Hepatocyte (in vitro differentiated cells): ENCODE data around the gene HS1BP3. TPM values are rescaled to one million over a fixed set of nuclear protein-coding genes. Genes with fewer than 3 reads are reported as not detected.
A peak's percentile ranks its signal among the peaks of the same experiment; 100 is the strongest.

Experiments used
- DNase-seq: peaks from one replicate; pipeline ENCODE4 v3.0.0-alpha.2; 2016; ENCODE audit warnings: low spot score
- H2AFZ ChIP-seq: fragments of 200-600 bp; sonication (generic); 2 replicates; pipeline ENCODE4 v1.6.0; 2016; ENCODE audit warnings: antibody characterized with exemption, mild to moderate bottlenecking
- H3K27ac ChIP-seq: fragments of 200-600 bp; sonication (generic); 2 replicates; pipeline ENCODE4 v1.5.1; 2016; ENCODE audit warnings: mild to moderate bottlenecking
- H3K27me3 ChIP-seq: fragments of 200-600 bp; sonication (generic); 2 replicates; pipeline ENCODE4 v1.6.1; 2016
- H3K36me3 ChIP-seq: fragments of 200-600 bp; sonication (generic); replicated peaks from 2 replicates; pipeline ENCODE4 v1.5.1; 2016; ENCODE audit warnings: low read depth; ENCODE audit not compliant: insufficient read depth
- H3K4me1 ChIP-seq: fragments of 200-600 bp; sonication (generic); 2 replicates; pipeline ENCODE4 v1.5.1; 2016; ENCODE audit warnings: mild to moderate bottlenecking, moderate library complexity; ENCODE audit not compliant: insufficient read depth
- H3K4me2 ChIP-seq: fragments of 200-600 bp; sonication (generic); 2 replicates; pipeline ENCODE4 v1.6.0; 2016
- H3K4me3 ChIP-seq: fragments of 200-600 bp; sonication (generic); 2 replicates; pipeline ENCODE4 v1.5.1; 2016; ENCODE audit warnings: mild to moderate bottlenecking
- H3K79me2 ChIP-seq: fragments of 200-600 bp; sonication (generic); 2 replicates; pipeline ENCODE4 v1.6.0; 2017; ENCODE audit warnings: mild to moderate bottlenecking
- H3K9me2 ChIP-seq: fragments of 200-600 bp; sonication (generic); replicated peaks from 2 replicates; pipeline ENCODE4 v1.6.0; 2017; ENCODE audit warnings: mild to moderate bottlenecking; ENCODE audit not compliant: insufficient read depth
- H3K9me3 ChIP-seq: fragments of 200-600 bp; sonication (generic); 2 replicates; pipeline ENCODE4 v1.5.1; 2016; ENCODE audit warnings: low read depth, mild to moderate bottlenecking
- H4K20me1 ChIP-seq: fragments of 200-600 bp; sonication (generic); 2 replicates; pipeline ENCODE4 v1.6.0; 2016; ENCODE audit warnings: mild to moderate bottlenecking; ENCODE audit not compliant: insufficient read depth, poor library complexity, severe bottlenecking
- CTCF ChIP-seq: fragments of 200-600 bp; sonication (generic); IDR thresholded peaks from 2 replicates; pipeline ENCODE4 v1.5.1; 2016; ENCODE audit warnings: antibody characterized with exemption, mild to moderate bottlenecking; ENCODE audit not compliant: poor library complexity
- EZH2 ChIP-seq: fragments of 200-600 bp; sonication (generic); IDR thresholded peaks from 2 replicates; pipeline ENCODE4 v1.6.1; 2016; ENCODE audit warnings: antibody characterized with exemption, mild to moderate bottlenecking, borderline replicate concordance
- EZH2phosphoT487 ChIP-seq: fragments of 200-600 bp; sonication (generic); IDR thresholded peaks from one replicate; pipeline ENCODE4 v1.6.1; 2018; ENCODE audit warnings: antibody characterized with exemption, mild to moderate bottlenecking, low read depth, moderate library complexity; ENCODE audit not compliant: unreplicated experiment, severe bottlenecking
- WGBS: methylation state at CpG from one replicate; pipeline ENCODE4 v1.1.6; 2016; ENCODE audit warnings: low lambda C conversion rate; ENCODE audit errors: missing lambda C conversion rate; 5-methylcytosine and 5-hydroxymethylcytosine counted together
- polyA plus RNA-seq: library from polyadenylated mRNA; unstranded; fragments of >200 nt; fragmentation: Nextera tagmentation; extraction: Ambion mirVana; gene quantifications from 2 replicates; pipeline ENCODE4 v1.2.1, GENCODE V29; 2016
- total RNA-seq: library from RNA; depleted of rRNA; stranded (reverse); fragments of >200 nt; gene quantifications from 2 replicates; pipeline ENCODE4 v1.2.3, GENCODE V29; 2014

Gene HS1BP3
- total and polyA plus RNA-seq, 2 experiments from 2014 or later = 26.8 to 29.6 TPM

- Histone ChIP-seq H3K4me1 (peaks cover 8% of the 10 kb centered on the region), H3K36me3 (no peaks in the 10 kb centered on the region), H3K4me2 (no peak overlapping the region), H3K9me2 (no peaks in the 10 kb centered on the region), H3K4me3 (no peak overlapping the region), H3K79me2 (no peaks in the 10 kb centered on the region), H4K20me1 (no peaks in the 10 kb centered on the region), H3K27ac (no peak overlapping the region), H2AFZ (no peak overlapping the region), H3K9me3 (no peaks in the 10 kb centered on the region), H3K27me3 (peaks cover 74% of the 10 kb centered on the region)
- WGBS = 73% methylated on average over 5 of the region's 5 CpGs
- no peak for DNase-seq
- TF ChIP-seq EZH2 (peak; percentile 11), EZH2phosphoT487 (no peak)
Measured at GRCh38 chr2:20662308-20662937, 11.5 kb upstream of the HS1BP3 start.

- no peak overlapping the region for H2AFZ ChIP-seq
- no peaks in the 10 kb centered on the region for H4K20me1 ChIP-seq
- no peaks in the 10 kb centered on the region for H3K9me3 ChIP-seq
- TF ChIP-seq EZH2phosphoT487 (no peak), CTCF (peak; percentile 96)
- H3K4me1 ChIP-seq = peaks cover 6% of the 10 kb centered on the region
- DNase-seq = peak; percentile 78
- peaks cover 73% of the 10 kb centered on the region for H3K27me3 ChIP-seq
- no peak overlapping the region for H3K4me2 ChIP-seq
- H3K27ac ChIP-seq = no peak overlapping the region
- no peak overlapping the region for H3K4me3 ChIP-seq
- WGBS = 39% methylated on average over 11 of the region's 11 CpGs
- no peaks in the 10 kb centered on the region for H3K9me2 ChIP-seq
- no peaks in the 10 kb centered on the region for H3K79me2 ChIP-seq
- H3K36me3 ChIP-seq = no peaks in the 10 kb centered on the region
Measured at GRCh38 chr2:20661421-20662307, 10.8 kb upstream of the HS1BP3 start.

GRCh38 chr2:20660506-20661420 is 9.9 kb upstream of the HS1BP3 start:
- Histone ChIP-seq H3K27ac (no peak overlapping the region), H2AFZ (no peak overlapping the region), H3K4me3 (no peak overlapping the region), H3K79me2 (no peaks in the 10 kb centered on the region), H3K9me3 (no peaks in the 10 kb centered on the region), H3K4me1 (no peaks in the 10 kb centered on the region), H4K20me1 (no peaks in the 10 kb centered on the region), H3K36me3 (no peaks in the 10 kb centered on the region), H3K4me2 (no peak overlapping the region), H3K27me3 (peaks cover 69% of the 10 kb centered on the region), H3K9me2 (no peaks in the 10 kb centered on the region)
- 51% methylated on average over 8 of the region's 8 CpGs for WGBS
- TF ChIP-seq CTCF (no peak), EZH2 (no peak)
- no peak for DNase-seq
